HEK293 (cell line): ENCODE data around the gene NAAA.

Experiments
- CTCF ChIP-seq: fragments of 450-650 bp; formaldehyde crosslinking; IDR thresholded peaks from 2 replicates; pipeline ENCODE4 v1.5.1; 2016; ENCODE audit warnings: missing biosample characterization, missing genetic modification characterization
- PRDM10 ChIP-seq: fragments of 450-650 bp; formaldehyde crosslinking; IDR thresholded peaks from 2 replicates; pipeline ENCODE4 v1.5.1; 2016; ENCODE audit warnings: missing biosample characterization, missing genetic modification characterization
- ZIC2 ChIP-seq: fragments of 450-650 bp; formaldehyde crosslinking; IDR thresholded peaks from 2 replicates; pipeline ENCODE4 v1.5.1; 2016; ENCODE audit warnings: missing biosample characterization, missing genetic modification characterization

- TF ChIP-seq CTCF, result no peak
- no peak for TF ChIP-seq ZIC2 (tag by site-specific recombination)
- TF ChIP-seq PRDM10 (tag by site-specific recombination), result no peak
Observed at GRCh38 chr4:75976177-75976576, 35.4 kb upstream of the NAAA start.
